Amygdala (tissue), 56 donors: ENCODE results near the gene NCK2.
A peak's percentile ranks its signal among the peaks of the same experiment; 100 is the strongest.
"Not testable (repeated sequence)": the region's sequence is repeated elsewhere in the genome, so short reads cannot be mapped to it uniquely, and the experiment has no call there.

Source experiments
- DNase-seq, 56 donors: peaks; one replicate each; lab custom pipeline; 2025; lab: John Stamatoyannopoulos, UW

NCK2 gene

GRCh38 chr2:105754011-105754410 lies 9.3 kb downstream of the NCK2 start:
- DNase-seq = no peak

- DNase-seq = no peak
Observed at GRCh38 chr2:105754994-105755393, 10.3 kb downstream of the NCK2 start.

GRCh38 chr2:105755895-105756294 lies 11.2 kb downstream of the NCK2 start:
- DNase-seq = no peak

GRCh38 chr2:105756435-105756834 lies 11.7 kb downstream of the NCK2 start:
- no peak for DNase-seq

- not testable (repeated sequence) for DNase-seq
Observed at GRCh38 chr2:105756865-105757264, 12.2 kb downstream of the NCK2 start.

GRCh38 chr2:105757433-105757832 lies 12.7 kb downstream of the NCK2 start:
- DNase-seq = no peak

GRCh38 chr2:105760191-105760590 lies 15.5 kb downstream of the NCK2 start:
- DNase-seq = no peak

GRCh38 chr2:105760639-105761337 lies 16.1 kb downstream of the NCK2 start:
- no peak for DNase-seq

- no peak for DNase-seq
Observed at GRCh38 chr2:105761931-105762515, 17.3 kb downstream of the NCK2 start.

- no peak for DNase-seq
Observed at GRCh38 chr2:105763076-105763475, 18.4 kb downstream of the NCK2 start.

- DNase-seq = no peak
Observed at GRCh38 chr2:105764059-105764458, 19.3 kb downstream of the NCK2 start.

- DNase-seq = no peak
Observed at GRCh38 chr2:105765415-105766299, 20.9 kb downstream of the NCK2 start.

- no peak for DNase-seq
Observed at GRCh38 chr2:105766300-105766866, 21.7 kb downstream of the NCK2 start.

- no peak for DNase-seq
Observed at GRCh38 chr2:105768176-105768575, 23.5 kb downstream of the NCK2 start.

- DNase-seq = peak in 1 of 56 donors; percentile 24
Observed at GRCh38 chr2:105768961-105769452, 24.3 kb downstream of the NCK2 start.

- no peak for DNase-seq
Observed at GRCh38 chr2:105769504-105769903, 24.8 kb downstream of the NCK2 start.

GRCh38 chr2:105770149-105770548 lies 25.4 kb downstream of the NCK2 start:
- no peak for DNase-seq

GRCh38 chr2:105771291-105771690 lies 26.6 kb downstream of the NCK2 start:
- DNase-seq = not testable (repeated sequence)

- DNase-seq = peak in 1 of 56 donors; percentile 20
Observed at GRCh38 chr2:105771836-105772235, 27.1 kb downstream of the NCK2 start.

- no peak for DNase-seq
Observed at GRCh38 chr2:105772362-105772761, 27.6 kb downstream of the NCK2 start.

- no peak for DNase-seq
Observed at GRCh38 chr2:105773568-105773967, 28.9 kb downstream of the NCK2 start.
